ENCODE data around the gene APOB.

The APOB gene

GRCh38 chr2:21022792-21023367 is 21.0 kb downstream of the APOB start:
- TF ChIP-seq SIN3A (IDR thresholded peaks at IDR 0.05; ENCODE audit: borderline replicate concordance, insufficient read depth, low read length) (no peak), FOXP2 (optimal IDR thresholded peaks at IDR 0.05; ENCODE audit: borderline replicate concordance, extremely low read depth, extremely low read length, insufficient read depth) (no peak), POLR2AphosphoS5 (IDR thresholded peaks at IDR 0.05; ENCODE audit: low read depth, low read length) (no peak), REST (IDR thresholded peaks at IDR 0.05; ENCODE audit: insufficient read depth in 1 of 2, low read depth in 2 of 2, low read length in 2 of 2) (no peak), TAF1 (IDR thresholded peaks at IDR 0.05; ENCODE audit: borderline replicate concordance, insufficient read depth, low read length) (no peak)

GRCh38 chr2:21021430-21021829 is 22.4 kb downstream of the APOB start:
- TF ChIP-seq REST (IDR thresholded peaks at IDR 0.05; ENCODE audit: insufficient read depth in 1 of 2, low read depth in 2 of 2, low read length in 2 of 2) (no peak), FOXP2 (optimal IDR thresholded peaks at IDR 0.05; ENCODE audit: borderline replicate concordance, extremely low read depth, extremely low read length, insufficient read depth) (no peak), POLR2AphosphoS5 (IDR thresholded peaks at IDR 0.05; ENCODE audit: low read depth, low read length) (no peak), TAF1 (IDR thresholded peaks at IDR 0.05; ENCODE audit: borderline replicate concordance, insufficient read depth, low read length) (no peak), SIN3A (IDR thresholded peaks at IDR 0.05; ENCODE audit: borderline replicate concordance, insufficient read depth, low read length) (no peak)

GRCh38 chr2:21020668-21021288 is 23.1 kb downstream of the APOB start:
- no peak for TF ChIP-seq REST (IDR thresholded peaks at IDR 0.05; ENCODE audit: insufficient read depth in 1 of 2, low read depth in 2 of 2, low read length in 2 of 2)

GRCh38 chr2:21020031-21020667 is 23.7 kb downstream of the APOB start:
- TF ChIP-seq FOXP2 (optimal IDR thresholded peaks at IDR 0.05; ENCODE audit: borderline replicate concordance, extremely low read depth, extremely low read length, insufficient read depth) (no peak), TAF1 (IDR thresholded peaks at IDR 0.05; ENCODE audit: borderline replicate concordance, insufficient read depth, low read length) (no peak), REST (IDR thresholded peaks at IDR 0.05; ENCODE audit: insufficient read depth in 1 of 2, low read depth in 2 of 2, low read length in 2 of 2) (no peak), SIN3A (IDR thresholded peaks at IDR 0.05; ENCODE audit: borderline replicate concordance, insufficient read depth, low read length) (no peak), POLR2AphosphoS5 (IDR thresholded peaks at IDR 0.05; ENCODE audit: low read depth, low read length) (no peak)
